Measurements from ENCODE around the gene REXO1.

REXO1 gene

GRCh38 chr19:1785310-1785709 lies 63.0 kb downstream of the REXO1 start:
- WGBS, 2 experiments, result 93% methylated on average over 19 of the region's 19 CpGs
- H3K4me3 ChIP-seq (ENCODE audit: insufficient read depth, low read depth, low read length), result no peak overlapping the region
- no peak overlapping the region for H3K27ac ChIP-seq (ENCODE audit: insufficient read depth, low read depth, low read length, poor library complexity, severe bottlenecking)
- H3K36me3 ChIP-seq (ENCODE audit: control insufficient read depth, insufficient read depth, low read length), result no peaks in the 10 kb centered on the region
- H3K27me3 ChIP-seq (ENCODE audit: control insufficient read depth, insufficient read depth, low read length, poor library complexity, severe bottlenecking), result peaks cover 31% of the 10 kb centered on the region
- no peaks in the 10 kb centered on the region for H3K9me3 ChIP-seq (ENCODE audit: control insufficient read depth, low read length)
- no peaks in the 10 kb centered on the region for H3K4me1 ChIP-seq (ENCODE audit: control insufficient read depth, insufficient read depth, low read length)

- no peak overlapping the region for H3K27ac ChIP-seq (ENCODE audit: insufficient read depth, low read depth, low read length, poor library complexity, severe bottlenecking)
- H3K9me3 ChIP-seq (ENCODE audit: control insufficient read depth, low read length), result no peaks in the 10 kb centered on the region
- H3K36me3 ChIP-seq (ENCODE audit: control insufficient read depth, insufficient read depth, low read length), result no peaks in the 10 kb centered on the region
- WGBS, 2 experiments, result 78 to 81% methylated on average over 9 of the region's 9 CpGs
- peaks cover 34% of the 10 kb centered on the region for H3K27me3 ChIP-seq (ENCODE audit: control insufficient read depth, insufficient read depth, low read length, poor library complexity, severe bottlenecking)
- no peak overlapping the region for H3K4me3 ChIP-seq (ENCODE audit: insufficient read depth, low read depth, low read length)
- no peaks in the 10 kb centered on the region for H3K4me1 ChIP-seq (ENCODE audit: control insufficient read depth, insufficient read depth, low read length)
These were observed 64.4 kb downstream of the REXO1 start for GRCh38 chr19:1783874-1784273.

GRCh38 chr19:1783354-1783753 lies 64.9 kb downstream of the REXO1 start:
- 89 to 90% methylated on average over 4 of the region's 4 CpGs for WGBS, 2 experiments
- Histone ChIP-seq H3K4me3 (ENCODE audit: insufficient read depth, low read depth, low read length) (no peak overlapping the region), H3K36me3 (ENCODE audit: control insufficient read depth, insufficient read depth, low read length) (no peaks in the 10 kb centered on the region), H3K9me3 (ENCODE audit: control insufficient read depth, low read length) (no peaks in the 10 kb centered on the region), H3K27me3 (ENCODE audit: control insufficient read depth, insufficient read depth, low read length, poor library complexity, severe bottlenecking) (peaks cover 34% of the 10 kb centered on the region), H3K27ac (ENCODE audit: insufficient read depth, low read depth, low read length, poor library complexity, severe bottlenecking) (no peak overlapping the region), H3K4me1 (ENCODE audit: control insufficient read depth, insufficient read depth, low read length) (no peaks in the 10 kb centered on the region)

DNA sequence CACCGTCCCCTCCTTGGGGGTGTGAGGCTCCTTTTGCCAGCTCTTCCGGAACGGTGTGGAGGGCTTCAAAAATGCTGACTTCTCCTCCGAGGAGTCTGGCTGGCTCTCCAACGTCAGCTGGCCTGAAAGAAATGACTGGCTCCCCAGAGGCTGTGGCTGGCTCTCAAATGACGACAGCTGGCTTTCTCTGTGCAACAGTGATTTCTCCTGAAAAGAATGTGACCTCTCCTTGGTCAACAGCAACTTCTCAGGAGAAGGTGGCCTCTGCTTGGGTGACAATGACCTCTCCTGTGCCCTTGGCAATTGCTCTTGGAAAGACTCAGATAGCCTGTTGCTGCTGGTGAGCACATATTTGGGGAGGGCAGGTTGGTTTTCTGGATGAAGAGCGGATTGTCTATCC lies 65.8 kb downstream of the REXO1 start:
- H3K4me1 ChIP-seq (ENCODE audit: control insufficient read depth, insufficient read depth, low read length), result no peaks in the 10 kb centered on the region
- 89% methylated on average over 7 of the region's 7 CpGs for WGBS, 2 experiments
- no peak overlapping the region for H3K27ac ChIP-seq (ENCODE audit: insufficient read depth, low read depth, low read length, poor library complexity, severe bottlenecking)
- H3K4me3 ChIP-seq (ENCODE audit: insufficient read depth, low read depth, low read length), result no peak overlapping the region
- no peaks in the 10 kb centered on the region for H3K9me3 ChIP-seq (ENCODE audit: control insufficient read depth, low read length)
- H3K36me3 ChIP-seq (ENCODE audit: control insufficient read depth, insufficient read depth, low read length), result no peaks in the 10 kb centered on the region
- peaks cover 38% of the 10 kb centered on the region for H3K27me3 ChIP-seq (ENCODE audit: control insufficient read depth, insufficient read depth, low read length, poor library complexity, severe bottlenecking)

- no peak overlapping the region for H3K4me3 ChIP-seq (ENCODE audit: insufficient read depth, low read depth, low read length)
- H3K36me3 ChIP-seq (ENCODE audit: control insufficient read depth, insufficient read depth, low read length), result no peaks in the 10 kb centered on the region
- H3K4me1 ChIP-seq (ENCODE audit: control insufficient read depth, insufficient read depth, low read length), result no peaks in the 10 kb centered on the region
- no peak overlapping the region for H3K27ac ChIP-seq (ENCODE audit: insufficient read depth, low read depth, low read length, poor library complexity, severe bottlenecking)
- H3K27me3 ChIP-seq (ENCODE audit: control insufficient read depth, insufficient read depth, low read length, poor library complexity, severe bottlenecking), result peaks cover 59% of the 10 kb centered on the region
- 57 to 59% methylated on average over 13 to 14 of the region's 14 CpGs for WGBS, 2 experiments
- no peaks in the 10 kb centered on the region for H3K9me3 ChIP-seq (ENCODE audit: control insufficient read depth, low read length)
These were observed 67.9 kb downstream of the REXO1 start for GRCh38 chr19:1780272-1780958.

DNA sequence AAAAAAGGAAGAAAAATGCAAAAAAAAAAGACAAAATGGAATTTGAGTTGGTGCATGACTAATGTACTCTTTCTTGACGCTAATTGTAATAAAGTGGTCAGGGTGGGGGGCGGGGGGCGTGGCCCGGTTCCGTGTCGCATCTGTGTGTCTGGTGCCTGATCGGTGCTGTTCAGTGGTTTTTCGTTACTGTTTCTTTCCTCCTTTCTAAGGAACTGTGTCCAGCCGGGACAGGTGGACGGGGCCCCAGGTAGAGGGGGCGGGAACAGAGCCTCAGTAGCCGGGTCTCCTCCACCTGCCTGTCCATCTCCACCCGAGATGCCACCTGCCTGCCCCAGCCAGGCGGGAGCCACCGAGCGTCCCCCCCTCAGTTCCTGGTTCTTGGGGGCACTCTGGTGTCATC lies 68.7 kb downstream of the REXO1 start:
- Histone ChIP-seq H3K36me3 (ENCODE audit: control insufficient read depth, insufficient read depth, low read length) (no peaks in the 10 kb centered on the region), H3K27me3 (ENCODE audit: control insufficient read depth, insufficient read depth, low read length, poor library complexity, severe bottlenecking) (peaks cover 64% of the 10 kb centered on the region), H3K4me3 (ENCODE audit: insufficient read depth, low read depth, low read length) (no peak overlapping the region), H3K27ac (ENCODE audit: insufficient read depth, low read depth, low read length, poor library complexity, severe bottlenecking) (no peak overlapping the region), H3K9me3 (ENCODE audit: control insufficient read depth, low read length) (no peaks in the 10 kb centered on the region), H3K4me1 (ENCODE audit: control insufficient read depth, insufficient read depth, low read length) (no peaks in the 10 kb centered on the region)
- WGBS, 2 experiments, result 41% methylated on average over 16 of the region's 16 CpGs

GRCh38 chr19:1777149-1777548 lies 71.1 kb downstream of the REXO1 start:
- Histone ChIP-seq H3K4me1 (ENCODE audit: control insufficient read depth, insufficient read depth, low read length) (no peaks in the 10 kb centered on the region), H3K27ac (ENCODE audit: insufficient read depth, low read depth, low read length, poor library complexity, severe bottlenecking) (no peak overlapping the region), H3K4me3 (ENCODE audit: insufficient read depth, low read depth, low read length) (no peak overlapping the region), H3K9me3 (ENCODE audit: control insufficient read depth, low read length) (no peaks in the 10 kb centered on the region), H3K27me3 (ENCODE audit: control insufficient read depth, insufficient read depth, low read length, poor library complexity, severe bottlenecking) (peaks cover 85% of the 10 kb centered on the region), H3K36me3 (ENCODE audit: control insufficient read depth, insufficient read depth, low read length) (no peaks in the 10 kb centered on the region)
- 53 to 59% methylated on average over 10 of the region's 10 CpGs for WGBS, 2 experiments

DNA sequence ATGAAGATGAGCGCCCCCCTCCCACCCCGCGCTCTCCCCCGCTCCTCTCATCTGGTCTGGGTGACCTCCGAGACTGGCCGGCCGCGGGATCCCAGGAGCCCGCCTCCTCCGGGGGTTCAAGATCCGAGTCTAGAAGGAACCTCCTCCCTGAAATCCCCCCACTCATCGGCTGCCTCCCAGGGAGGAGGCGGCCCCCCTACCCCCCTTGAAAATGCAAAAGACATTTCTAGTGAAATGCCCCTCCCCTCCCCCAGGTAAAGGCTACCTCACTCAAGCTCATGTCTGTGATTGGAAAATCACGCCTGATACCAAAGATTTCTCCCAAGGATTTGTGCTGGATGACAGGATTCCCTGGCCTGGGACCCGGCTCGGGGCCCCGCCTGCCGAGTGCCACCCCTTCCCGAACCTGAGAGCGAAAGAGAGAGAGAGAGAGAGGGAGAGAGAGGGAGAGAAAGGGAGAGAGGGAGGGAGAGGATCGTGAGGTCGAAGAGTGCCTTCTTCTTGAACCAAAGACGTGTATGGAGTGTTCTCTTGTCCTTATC lies 71.6 kb downstream of the REXO1 start:
- 7% methylated on average over 23 of the region's 23 CpGs for WGBS, 2 experiments
- H3K27me3 ChIP-seq (ENCODE audit: control insufficient read depth, insufficient read depth, low read length, poor library complexity, severe bottlenecking), result peaks cover 85% of the 10 kb centered on the region
- no peaks in the 10 kb centered on the region for H3K4me1 ChIP-seq (ENCODE audit: control insufficient read depth, insufficient read depth, low read length)
- H3K9me3 ChIP-seq (ENCODE audit: control insufficient read depth, low read length), result peaks cover under 1% of the 10 kb centered on the region
- H3K36me3 ChIP-seq (ENCODE audit: control insufficient read depth, insufficient read depth, low read length), result no peaks in the 10 kb centered on the region
- H3K4me3 ChIP-seq (ENCODE audit: insufficient read depth, low read depth, low read length), result no peak overlapping the region
- H3K27ac ChIP-seq (ENCODE audit: insufficient read depth, low read depth, low read length, poor library complexity, severe bottlenecking), result no peak overlapping the region

DNA sequence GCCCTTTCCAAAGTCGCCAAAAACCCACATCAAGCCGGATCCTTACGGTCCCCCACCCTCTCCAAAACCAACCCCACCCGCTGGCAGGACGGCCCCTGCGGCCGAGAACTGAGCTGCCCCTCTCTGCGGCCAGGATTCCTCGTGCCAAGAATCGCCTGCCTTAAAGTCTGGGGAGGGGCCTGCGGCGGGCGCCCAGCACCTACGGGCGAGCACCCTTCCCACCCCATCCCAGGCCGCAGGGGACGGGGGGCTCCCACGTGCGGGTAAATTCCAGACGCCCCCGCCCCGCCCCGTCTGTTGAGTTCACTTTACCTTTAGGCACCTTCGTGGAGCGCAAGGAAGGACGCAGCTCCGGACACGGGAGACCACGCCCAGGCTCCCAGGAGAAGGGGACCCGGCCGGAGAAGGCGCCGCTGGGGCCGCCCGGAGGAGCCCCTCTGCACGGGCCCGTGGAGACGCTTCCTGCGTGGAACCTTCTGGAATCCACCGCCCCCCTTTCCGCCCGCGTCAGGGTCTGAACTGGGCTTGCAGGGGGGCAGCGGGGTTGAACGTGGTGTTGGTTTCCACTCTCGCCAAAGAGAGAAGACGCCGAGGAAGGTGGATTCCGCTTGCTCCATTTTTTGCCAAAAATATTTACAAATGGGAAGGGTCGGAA lies 72.2 kb downstream of the REXO1 start:
- peaks cover 91% of the 10 kb centered on the region for H3K27me3 ChIP-seq (ENCODE audit: control insufficient read depth, insufficient read depth, low read length, poor library complexity, severe bottlenecking)
- WGBS, 2 experiments, result 7 to 8% methylated on average over 50 of the region's 50 CpGs
- H3K4me3 ChIP-seq (ENCODE audit: insufficient read depth, low read depth, low read length), result no peak overlapping the region
- H3K4me1 ChIP-seq (ENCODE audit: control insufficient read depth, insufficient read depth, low read length), result no peaks in the 10 kb centered on the region
- no peaks in the 10 kb centered on the region for H3K36me3 ChIP-seq (ENCODE audit: control insufficient read depth, insufficient read depth, low read length)
- no peak overlapping the region for H3K27ac ChIP-seq (ENCODE audit: insufficient read depth, low read depth, low read length, poor library complexity, severe bottlenecking)
- peaks cover 5% of the 10 kb centered on the region for H3K9me3 ChIP-seq (ENCODE audit: control insufficient read depth, low read length)

- Histone ChIP-seq H3K27me3 (ENCODE audit: control insufficient read depth, insufficient read depth, low read length, poor library complexity, severe bottlenecking) (peaks cover 87% of the 10 kb centered on the region), H3K36me3 (ENCODE audit: control insufficient read depth, insufficient read depth, low read length) (no peaks in the 10 kb centered on the region), H3K9me3 (ENCODE audit: control insufficient read depth, low read length) (peaks cover 5% of the 10 kb centered on the region)
These were observed 73.1 kb downstream of the REXO1 start for GRCh38 chr19:1774989-1775772.

More at GRCh38 chr19:1774989-1775772, 73.1 kb downstream of the REXO1 start:
- Histone ChIP-seq H3K27ac (ENCODE audit: insufficient read depth, low read depth, low read length, poor library complexity, severe bottlenecking) (no peak overlapping the region), H3K4me1 (ENCODE audit: control insufficient read depth, insufficient read depth, low read length) (no peaks in the 10 kb centered on the region), H3K4me3 (ENCODE audit: insufficient read depth, low read depth, low read length) (no peak overlapping the region)
- 7 to 9% methylated on average over 57 of the region's 59 CpGs for WGBS, 2 experiments

All from ectodermal cell (in vitro differentiated cells).